ENCODE measurements around the gene ERICH4. TPM values are rescaled to one million over a fixed set of nuclear protein-coding genes. Genes with fewer than 3 reads are reported as not detected.

The ERICH4 gene, protein sequence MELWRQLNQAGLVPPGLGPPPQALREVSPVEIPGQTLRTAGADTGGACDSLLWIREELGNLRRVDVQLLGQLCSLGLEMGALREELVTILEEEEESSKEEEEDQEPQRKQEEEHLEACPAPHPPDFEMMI
- polyA plus RNA-seq (2011; rRNA removed) (0.24 and 0.26 TPM in 2 replicates), polyA plus RNA-seq (2017; fragmentation: RNase III; extraction: RNeasy Plus Mini Kit Qiagen cat#74134 plus additional on column Dnase treatment) (0.10 TPM in 1 of 3 replicates, not detected in the others), polyA minus RNA-seq (2011; rRNA and poly(A)+ RNA removed) (not detected in 2 replicates)
- polyA plus RNA-seq (2012; cell fraction: cytosol; rRNA removed) = not detected in 2 replicates
- polyA plus RNA-seq (2012; cell fraction: nucleus; rRNA removed) = not detected in 2 replicates

- Histone ChIP-seq H3K4me3 (no peak within 1 kb of the TSS), H3K9me3 (0 out of 3 replicates have a peak, but pooled peaks cover 4% of the 10 kb centered on the region), H3K27ac (0 out of 6 replicates have a peak within 1 kb of the TSS, but pooled peaks of 1 of the 2 experiments have one; percentile 4), H3K4me1 (peaks cover 13% of the 10 kb centered on the region; the same call in 2 of the 3 replicates), H3K4me2 (no peak within 1 kb of the TSS)
- TF ChIP-seq, protein P1, sequence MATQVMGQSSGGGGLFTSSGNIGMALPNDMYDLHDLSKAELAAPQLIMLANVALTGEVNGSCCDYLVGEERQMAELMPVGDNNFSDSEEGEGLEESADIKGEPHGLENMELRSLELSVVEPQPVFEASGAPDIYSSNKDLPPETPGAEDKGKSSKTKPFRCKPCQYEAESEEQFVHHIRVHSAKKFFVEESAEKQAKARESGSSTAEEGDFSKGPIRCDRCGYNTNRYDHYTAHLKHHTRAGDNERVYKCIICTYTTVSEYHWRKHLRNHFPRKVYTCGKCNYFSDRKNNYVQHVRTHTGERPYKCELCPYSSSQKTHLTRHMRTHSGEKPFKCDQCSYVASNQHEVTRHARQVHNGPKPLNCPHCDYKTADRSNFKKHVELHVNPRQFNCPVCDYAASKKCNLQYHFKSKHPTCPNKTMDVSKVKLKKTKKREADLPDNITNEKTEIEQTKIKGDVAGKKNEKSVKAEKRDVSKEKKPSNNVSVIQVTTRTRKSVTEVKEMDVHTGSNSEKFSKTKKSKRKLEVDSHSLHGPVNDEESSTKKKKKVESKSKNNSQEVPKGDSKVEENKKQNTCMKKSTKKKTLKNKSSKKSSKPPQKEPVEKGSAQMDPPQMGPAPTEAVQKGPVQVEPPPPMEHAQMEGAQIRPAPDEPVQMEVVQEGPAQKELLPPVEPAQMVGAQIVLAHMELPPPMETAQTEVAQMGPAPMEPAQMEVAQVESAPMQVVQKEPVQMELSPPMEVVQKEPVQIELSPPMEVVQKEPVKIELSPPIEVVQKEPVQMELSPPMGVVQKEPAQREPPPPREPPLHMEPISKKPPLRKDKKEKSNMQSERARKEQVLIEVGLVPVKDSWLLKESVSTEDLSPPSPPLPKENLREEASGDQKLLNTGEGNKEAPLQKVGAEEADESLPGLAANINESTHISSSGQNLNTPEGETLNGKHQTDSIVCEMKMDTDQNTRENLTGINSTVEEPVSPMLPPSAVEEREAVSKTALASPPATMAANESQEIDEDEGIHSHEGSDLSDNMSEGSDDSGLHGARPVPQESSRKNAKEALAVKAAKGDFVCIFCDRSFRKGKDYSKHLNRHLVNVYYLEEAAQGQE (IDR thresholded peaks at IDR 0.05) = no peak
- no peak for TF ChIP-seq ATOH8 (CRISPR knock-in tag; IDR thresholded peaks at IDR 0.05; ENCODE audit: low read depth)
- no peak for TF ChIP-seq GATA3 (IDR thresholded peaks at IDR 0.05; ENCODE audit: borderline replicate concordance)
- TF ChIP-seq MAFK (IDR thresholded peaks at IDR 0.05; ENCODE audit: partially characterized antibody) = no peak
- TF ChIP-seq RCOR1 (IDR thresholded peaks at IDR 0.05; ENCODE audit: low read depth, low read length) = no peak
- no peak for TF ChIP-seq MAX (IDR thresholded peaks at IDR 0.05)
- POLR2A ChIA-PET = interaction anchor here (1.1 kb wide), 1 partner anchor 79 kb away, joined by 3 read pairs; the partner anchor contains the start of gene B9D2
- CTCF ChIA-PET = interaction anchor here (0.6 to 2.8 kb wide), 19 partner anchors 9 to 416 kb away, joined by 3 to 23 read pairs (median 3); no protein-coding TSS in a partner anchor
- no peak for FAIRE-seq
- WGBS (ENCODE audit: missing lambda C conversion rate) = 46% methylated on average over 7 of the region's 7 CpGs
- DNase-seq (ENCODE audit: low read depth in 1 of 2, low spot score in 1 of 2) = no peak
- ATAC-seq = no peak
Observed at GRCh38 chr19:41442473-41443355, at the start of gene ERICH4. TSS of gene ERICH4 (plus strand) at chr19:41443156. CDS start at chr19:41443170, 14 bp downstream.

- CTCF ChIA-PET = interaction anchor here (0.8 to 3.1 kb wide), 5 partner anchors 12 to 48 kb away, joined by 3 to 15 read pairs (median 5); partner anchors contain the start of genes ERICH4 and TGFB1
- TF ChIP-seq FOSL2 (IDR thresholded peaks at IDR 0.05) (no peak), FOSL2 (CRISPR knock-in tag; IDR thresholded peaks at IDR 0.05) (no peak), JUN (IDR thresholded peaks at IDR 0.05) (no peak), ZFP36 (IDR thresholded peaks at IDR 0.05; ENCODE audit: borderline replicate concordance, partially characterized antibody) (no peak), HEYL (CRISPR knock-in tag; IDR thresholded peaks at IDR 0.05) (no peak), EHMT2 (IDR thresholded peaks at IDR 0.05; ENCODE audit: low read depth) (no peak), TP53 (CRISPR knock-in tag; IDR thresholded peaks at IDR 0.05) (no peak), EP300 (IDR thresholded peaks at IDR 0.05) (no peak), NFE2L2 (conservative IDR thresholded peaks at IDR 0.05; ENCODE audit: low read length) (no peak), BCL3 (IDR thresholded peaks at IDR 0.05) (no peak), ZNF302 (CRISPR knock-in tag; IDR thresholded peaks at IDR 0.05) (no peak), HDAC2 (IDR thresholded peaks at IDR 0.05) (no peak)
- TF ChIP-seq, protein P2, sequence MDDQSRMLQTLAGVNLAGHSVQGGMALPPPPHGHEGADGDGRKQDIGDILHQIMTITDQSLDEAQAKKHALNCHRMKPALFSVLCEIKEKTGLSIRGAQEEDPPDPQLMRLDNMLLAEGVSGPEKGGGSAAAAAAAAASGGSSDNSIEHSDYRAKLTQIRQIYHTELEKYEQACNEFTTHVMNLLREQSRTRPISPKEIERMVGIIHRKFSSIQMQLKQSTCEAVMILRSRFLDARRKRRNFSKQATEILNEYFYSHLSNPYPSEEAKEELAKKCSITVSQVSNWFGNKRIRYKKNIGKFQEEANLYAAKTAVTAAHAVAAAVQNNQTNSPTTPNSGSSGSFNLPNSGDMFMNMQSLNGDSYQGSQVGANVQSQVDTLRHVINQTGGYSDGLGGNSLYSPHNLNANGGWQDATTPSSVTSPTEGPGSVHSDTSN (IDR thresholded peaks at IDR 0.05) = no peak
- POLR2A ChIA-PET = interaction anchor here (1.0 to 1.6 kb wide), 2 partner anchors 31 to 44 kb away, joined by 3 to 4 read pairs; partner anchors contain the start of genes B9D2 and DMAC2
- 77% methylated on average over 6 of the region's 6 CpGs for WGBS (ENCODE audit: missing lambda C conversion rate)
- Histone ChIP-seq H3K4me1 (peaks cover 20% of the 10 kb centered on the region), H3K27ac (no peak overlapping the region), H3K9me3 (no peaks in the 10 kb centered on the region), H3K4me2 (peak overlapping the region; percentile 88; the same call in 1 of the 3 replicates), H3K4me3 (no peak overlapping the region)
- no peak for DNase-seq (ENCODE audit: low read depth in 1 of 2, low spot score in 1 of 2)
- ATAC-seq = no peak
- FAIRE-seq = no peak
Observed at GRCh38 chr19:41395355-41395754, 47.6 kb upstream of the ERICH4 start.
